ENCODE data around the gene LETM1. TPM values are rescaled to one million over a fixed set of nuclear protein-coding genes. Genes with fewer than 3 reads are reported as not detected.

Gene LETM1
- 10 to 100 TPM; 13.9 to 27.4 (median 21.6) TPM for polyA plus RNA-seq (ENCODE audit: insufficient read depth in 1 of 5, insufficient read length in 5 of 5, low replicate concordance in 1 of 5)
- long read RNA-seq, donor 1, full-length matches to known transcripts = 1 of 1 reads
- long read RNA-seq, donor 1, partial matches to known transcripts = 0 of 1 reads
- long read RNA-seq, donor 1, other reads (novel, unspliced or antisense) = 0 of 1 reads
- long read RNA-seq, donor 2, full-length matches to known transcripts = 4 of 4 reads
- long read RNA-seq, donor 2, partial matches to known transcripts = 0 of 4 reads
- long read RNA-seq, donor 2, other reads (novel, unspliced or antisense) = 0 of 4 reads
- long read RNA-seq, donor 3, full-length matches to known transcripts = 1 of 1 reads
- long read RNA-seq, donor 3, partial matches to known transcripts = 0 of 1 reads
- long read RNA-seq, donor 3, other reads (novel, unspliced or antisense) = 0 of 1 reads
- long read RNA-seq, donor 4, full-length matches to known transcripts = 2 of 2 reads
- long read RNA-seq, donor 4, partial matches to known transcripts = 0 of 2 reads
- long read RNA-seq, donor 4, other reads (novel, unspliced or antisense) = 0 of 2 reads
- long read RNA-seq, donor 5, full-length matches to known transcripts = 2 of 2 reads
- long read RNA-seq, donor 5, partial matches to known transcripts = 0 of 2 reads
- long read RNA-seq, donor 5, other reads (novel, unspliced or antisense) = 0 of 2 reads
- long read RNA-seq, donor 6, full-length matches to known transcripts = 5 of 5 reads
- long read RNA-seq, donor 6, partial matches to known transcripts = 0 of 5 reads
- long read RNA-seq, donor 6, other reads (novel, unspliced or antisense) = 0 of 5 reads
- long read RNA-seq, donor 7, full-length matches to known transcripts = 9 of 26 reads
- long read RNA-seq, donor 7, partial matches to known transcripts = 17 of 26 reads
- long read RNA-seq, donor 7, other reads (novel, unspliced or antisense) = 0 of 26 reads
- long read RNA-seq, donor 8, full-length matches to known transcripts = 2 of 2 reads
- long read RNA-seq, donor 8, partial matches to known transcripts = 0 of 2 reads
- long read RNA-seq, donor 8, other reads (novel, unspliced or antisense) = 0 of 2 reads

DNA sequence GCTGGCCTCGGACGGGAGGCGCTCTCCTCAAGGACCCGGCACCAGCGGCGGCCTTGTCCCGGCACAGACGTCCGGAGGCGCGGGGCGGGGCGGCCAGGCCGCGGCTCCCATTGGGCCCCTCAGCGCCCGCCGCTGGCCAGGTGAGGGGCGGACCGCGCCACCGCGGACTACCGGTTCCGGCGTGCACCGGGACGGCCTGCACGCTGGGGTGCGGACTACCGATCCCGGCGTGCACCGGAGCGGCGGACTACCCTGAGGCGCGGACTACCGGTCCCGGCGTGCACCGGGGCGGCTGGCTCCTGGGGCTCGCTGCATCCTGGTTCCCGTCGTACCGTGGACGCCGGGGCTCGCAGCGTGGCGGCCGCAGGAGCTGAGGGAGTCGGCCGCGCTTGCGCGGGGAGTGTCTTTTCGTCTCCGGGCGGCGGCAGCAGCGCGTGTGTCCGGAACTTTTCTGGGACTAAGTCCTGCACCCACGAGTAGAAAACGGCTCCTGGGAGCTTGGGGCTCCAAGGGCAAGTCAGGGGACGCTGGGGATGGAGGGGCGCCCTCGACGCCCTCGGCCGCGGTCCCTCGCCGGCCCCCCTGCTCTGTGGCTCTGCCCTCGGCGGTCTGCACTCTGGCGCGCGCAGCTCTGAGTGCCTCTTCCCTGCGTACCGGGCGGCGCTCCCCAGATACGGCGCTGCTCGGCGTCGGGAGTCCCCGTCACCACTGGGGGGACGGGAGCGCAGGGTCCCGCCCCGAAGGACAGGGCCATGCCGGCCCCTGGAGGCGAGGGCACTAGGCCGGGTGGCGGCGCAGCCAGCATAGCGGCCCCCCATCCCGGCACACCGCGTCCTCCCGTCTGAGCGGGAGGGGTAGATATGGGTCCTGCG is at the start of gene LETM1:
Gene LETM1 (minus strand): TSS at position 86 of the 872 bp plus-strand sequence. CDS start 206 bp downstream, outside the sequence.
- peak; percentile 91 to 92 for DNase-seq

DNA sequence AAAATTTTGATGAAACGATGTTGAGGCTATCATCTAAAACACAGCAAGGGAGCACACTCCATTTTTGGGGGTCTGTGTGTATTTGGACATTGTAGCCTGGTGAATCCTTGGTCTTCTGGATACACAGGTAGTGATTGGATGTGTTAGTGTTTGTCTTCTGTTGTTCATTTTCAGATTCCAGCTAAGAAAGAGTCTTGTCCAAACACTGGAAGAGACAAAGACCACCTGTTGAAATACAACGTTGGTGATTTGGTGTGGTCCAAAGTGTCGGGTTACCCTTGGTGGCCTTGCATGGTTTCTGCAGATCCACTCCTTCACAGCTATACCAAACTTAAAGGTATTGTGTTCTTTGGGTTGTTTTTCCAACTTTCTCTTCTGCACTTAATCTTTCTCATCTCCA is 48.1 kb upstream of the LETM1 start:
- DNase-seq = no peak

DNA sequence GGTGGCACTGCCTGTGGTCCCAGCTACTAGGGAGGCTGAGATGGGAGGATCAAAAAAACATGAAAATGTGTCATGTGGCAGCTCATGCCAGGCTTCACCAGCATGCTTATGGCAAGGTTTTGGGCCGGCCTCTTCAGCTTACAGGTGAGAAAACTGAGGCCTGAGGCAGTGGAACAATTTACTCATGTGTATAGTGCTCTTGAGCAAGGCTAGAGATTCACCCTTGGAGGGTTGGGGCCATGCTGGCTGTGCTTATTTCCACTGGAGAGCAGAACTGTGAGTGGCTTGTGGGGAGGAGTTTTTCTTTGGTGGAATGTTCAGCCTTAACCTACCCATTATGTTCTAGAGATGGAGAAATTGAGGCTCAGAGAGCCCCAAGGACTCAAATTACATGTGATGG is 47.1 kb upstream of the LETM1 start:
- DNase-seq = no peak

DNA sequence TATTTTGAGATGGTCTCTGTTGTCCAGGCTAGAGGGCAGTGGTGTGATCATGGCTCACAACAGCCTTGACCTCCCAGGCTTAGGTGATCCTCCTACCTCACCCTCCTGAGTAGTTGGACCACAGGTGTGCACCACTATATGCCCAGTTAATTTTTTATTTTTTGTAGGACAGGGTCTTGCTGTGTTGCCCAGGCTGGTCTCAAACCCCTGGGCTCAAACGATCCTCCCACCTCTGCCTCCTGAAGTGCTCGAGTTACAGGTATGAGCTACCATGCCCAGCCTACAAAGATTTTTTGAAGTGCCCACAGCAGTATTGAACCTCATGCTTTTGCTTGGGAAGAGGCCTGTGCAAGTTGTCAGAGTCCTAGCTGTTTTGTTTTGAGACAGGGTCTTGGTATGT is 46.3 kb upstream of the LETM1 start:
- no peak for DNase-seq

DNA sequence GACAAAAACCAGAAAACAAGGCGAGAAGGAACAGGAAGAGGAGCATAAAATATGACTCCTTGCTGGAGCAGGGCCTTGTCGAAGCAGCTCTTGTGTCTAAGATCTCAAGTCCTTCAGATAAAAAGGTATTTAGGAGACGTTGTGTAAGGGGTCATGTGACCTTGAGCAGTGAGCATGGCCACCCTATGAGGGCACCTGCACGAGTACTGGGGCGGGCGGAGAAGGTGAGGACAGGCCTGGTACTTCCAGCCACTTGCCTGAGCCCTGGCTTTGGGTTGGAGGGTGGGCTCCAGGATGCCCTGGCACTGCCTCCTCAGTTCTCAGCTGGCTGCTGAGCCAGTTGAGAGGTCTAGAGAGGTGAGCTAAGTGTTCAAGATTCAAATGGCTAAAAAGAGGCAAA is 45.2 kb upstream of the LETM1 start:
- DNase-seq = peak; percentile 22 to 34

DNA sequence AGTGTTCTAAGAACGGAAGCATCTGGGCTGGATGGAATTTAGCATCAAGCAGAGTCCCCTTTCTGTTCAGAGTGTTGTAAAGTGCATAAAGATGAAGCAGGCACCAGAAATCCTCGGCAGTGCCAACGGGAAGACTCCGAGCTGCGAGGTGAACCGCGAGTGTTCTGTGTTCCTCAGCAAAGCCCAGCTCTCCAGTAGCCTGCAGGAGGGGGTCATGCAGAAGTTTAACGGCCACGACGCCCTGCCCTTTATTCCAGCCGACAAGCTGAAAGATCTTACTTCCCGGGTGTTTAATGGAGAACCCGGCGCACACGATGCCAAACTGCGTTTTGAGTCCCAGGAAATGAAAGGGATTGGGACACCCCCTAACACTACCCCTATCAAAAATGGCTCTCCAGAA is 44.7 kb upstream of the LETM1 start:
- DNase-seq = no peak

DNA sequence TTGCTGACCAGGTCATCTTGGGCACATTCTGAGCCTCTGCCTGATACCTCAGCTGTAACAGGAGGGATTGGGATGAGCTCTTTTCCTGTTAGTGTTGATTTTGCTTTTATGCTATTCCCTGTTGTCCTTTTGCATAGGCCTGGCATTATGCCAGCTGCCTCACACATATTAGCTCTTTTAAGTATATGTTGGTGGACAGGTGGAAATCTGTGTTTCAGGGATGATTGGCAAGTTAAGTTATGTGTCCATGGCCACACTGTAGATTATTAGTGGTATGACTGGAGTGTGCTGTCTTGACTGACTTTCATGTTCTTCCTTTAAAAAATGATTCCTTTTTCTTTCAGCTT is 44.1 kb upstream of the LETM1 start:
- DNase-seq = no peak

DNA sequence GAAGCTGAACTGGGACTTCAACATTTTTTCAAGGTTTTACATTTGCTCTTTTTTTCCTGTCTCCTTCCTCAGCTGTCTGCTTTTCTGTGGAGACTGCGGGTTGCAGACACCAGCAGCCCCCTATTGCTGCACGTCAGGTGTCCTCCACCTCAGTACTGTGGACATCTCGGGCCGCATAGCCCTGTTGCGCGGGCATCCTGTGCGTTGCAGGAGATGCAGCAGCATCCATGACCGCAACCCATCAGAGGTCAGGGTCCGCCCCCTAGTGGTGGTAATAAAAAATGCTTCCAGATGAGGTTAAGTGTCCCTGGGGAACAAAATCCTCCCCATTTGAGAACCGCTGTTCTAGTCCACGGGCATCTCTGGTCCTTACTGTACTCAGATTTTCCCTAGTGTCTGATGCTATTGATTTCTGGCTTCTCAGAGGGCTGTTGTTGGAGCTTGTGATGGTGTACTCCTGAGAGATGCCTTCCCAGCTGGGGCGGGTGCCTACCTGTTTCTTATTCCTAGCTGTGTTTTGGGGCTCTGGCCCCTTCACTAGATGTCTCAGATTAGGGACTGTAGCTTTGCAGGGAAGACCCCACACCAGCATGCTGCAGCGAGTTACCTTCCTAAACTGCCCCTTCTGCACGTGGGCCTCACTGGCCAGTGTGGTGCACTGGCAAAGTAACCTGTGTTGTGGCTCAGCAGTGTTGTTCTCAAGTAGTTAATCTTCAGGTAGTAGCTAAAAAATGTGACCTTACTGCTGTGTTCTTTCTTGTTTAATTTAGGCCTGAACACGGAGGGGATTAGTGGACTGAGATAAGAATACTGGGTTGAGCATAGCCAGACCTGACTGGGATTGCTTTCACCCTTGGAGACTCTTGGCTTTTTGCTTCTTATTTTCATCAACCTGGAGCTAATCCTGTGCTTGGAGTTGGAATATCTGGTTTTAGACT is 43.5 kb upstream of the LETM1 start:
- DNase-seq = peak; percentile 60 to 68

DNA sequence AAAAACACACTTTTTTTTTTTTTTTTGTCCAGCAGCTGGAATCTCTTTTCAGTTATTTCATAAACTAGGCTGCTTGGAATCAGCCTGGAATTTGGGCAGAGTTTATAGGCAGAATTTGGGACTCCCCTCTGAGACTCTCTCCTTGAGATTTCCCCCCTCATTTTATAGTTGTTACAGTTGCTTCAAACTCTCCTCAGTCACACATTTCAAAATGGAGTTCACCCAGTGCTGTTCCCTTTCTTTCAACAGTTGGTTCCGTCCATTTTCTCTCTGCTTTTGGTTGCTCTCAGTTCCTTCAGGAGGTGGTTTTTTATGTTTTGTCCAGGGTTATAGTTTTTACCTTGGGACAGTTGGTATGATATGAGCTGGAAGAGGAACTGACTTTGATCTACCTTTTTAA is 42.7 kb upstream of the LETM1 start:
- DNase-seq = no peak

DNA sequence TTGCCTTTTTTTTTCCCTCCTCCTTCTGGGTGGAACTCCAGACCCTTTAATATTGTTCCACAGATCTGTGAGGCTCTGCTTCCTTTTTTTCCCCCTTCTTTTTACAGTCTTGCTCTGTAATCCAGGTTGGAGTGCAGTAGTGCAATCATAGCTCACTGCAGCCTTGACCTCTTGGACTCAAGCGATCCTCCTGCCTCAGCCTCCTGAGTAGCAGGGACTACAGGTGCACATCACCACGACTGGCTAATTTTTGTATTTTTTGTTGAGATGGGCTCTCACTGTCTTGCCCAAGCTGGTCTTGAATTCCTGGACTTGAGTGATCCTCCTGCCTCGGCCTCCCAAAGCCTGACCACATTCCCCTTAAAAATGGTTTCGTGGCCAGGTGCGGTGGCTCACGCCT is 42.1 kb upstream of the LETM1 start:
- DNase-seq = no peak

DNA sequence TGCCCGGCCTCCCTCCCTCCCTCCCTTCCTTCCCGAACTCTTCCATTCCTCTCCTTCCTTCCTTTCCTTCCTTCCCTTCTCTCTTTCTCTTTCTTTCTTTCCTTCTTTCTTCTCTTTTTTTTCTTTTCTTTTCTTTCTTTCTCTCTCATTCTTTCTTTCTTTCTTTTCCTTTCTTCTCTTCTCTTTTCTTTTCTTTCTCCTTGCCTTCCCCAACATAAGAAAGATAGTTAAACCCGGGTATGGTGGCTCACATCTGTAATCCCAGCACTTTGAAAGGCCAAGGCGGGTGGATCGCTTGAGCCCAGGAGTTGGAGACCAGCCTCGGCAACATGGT is 40.7 kb upstream of the LETM1 start:
- no peak for DNase-seq

DNA sequence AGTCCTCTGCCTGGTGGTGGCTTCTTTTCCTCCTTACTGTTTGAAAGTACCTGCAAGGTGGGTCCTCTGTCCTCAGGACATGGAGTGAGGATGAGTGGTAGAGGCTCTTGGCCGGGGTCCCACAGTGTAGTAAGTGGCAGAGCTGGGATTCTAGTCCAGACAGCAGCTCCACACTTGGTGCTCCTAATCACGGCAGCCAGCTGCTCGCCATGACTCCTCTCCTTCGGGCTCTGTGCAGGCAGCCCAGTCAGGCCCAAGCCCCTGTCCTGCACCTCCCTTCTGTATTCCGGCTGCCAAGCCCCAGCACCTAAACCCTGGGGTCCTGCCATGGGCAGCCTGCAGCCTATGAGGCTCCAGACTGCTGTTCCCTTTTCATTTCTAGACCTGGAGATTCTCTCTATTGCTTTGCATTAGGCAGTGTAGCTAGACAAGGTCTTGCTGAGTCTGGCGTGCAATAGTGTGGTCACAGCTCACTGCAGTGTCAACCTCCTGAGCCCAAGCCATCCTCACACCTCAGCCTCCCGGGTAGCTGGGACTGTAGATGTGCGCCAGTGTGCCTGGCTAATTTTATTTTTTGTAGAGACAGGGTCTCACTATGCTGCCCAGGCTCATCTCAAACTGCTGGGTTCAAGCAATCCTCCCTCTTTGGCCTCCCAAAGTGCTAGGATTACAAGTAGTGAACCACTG is 40.2 kb upstream of the LETM1 start:
- DNase-seq = no peak

DNA sequence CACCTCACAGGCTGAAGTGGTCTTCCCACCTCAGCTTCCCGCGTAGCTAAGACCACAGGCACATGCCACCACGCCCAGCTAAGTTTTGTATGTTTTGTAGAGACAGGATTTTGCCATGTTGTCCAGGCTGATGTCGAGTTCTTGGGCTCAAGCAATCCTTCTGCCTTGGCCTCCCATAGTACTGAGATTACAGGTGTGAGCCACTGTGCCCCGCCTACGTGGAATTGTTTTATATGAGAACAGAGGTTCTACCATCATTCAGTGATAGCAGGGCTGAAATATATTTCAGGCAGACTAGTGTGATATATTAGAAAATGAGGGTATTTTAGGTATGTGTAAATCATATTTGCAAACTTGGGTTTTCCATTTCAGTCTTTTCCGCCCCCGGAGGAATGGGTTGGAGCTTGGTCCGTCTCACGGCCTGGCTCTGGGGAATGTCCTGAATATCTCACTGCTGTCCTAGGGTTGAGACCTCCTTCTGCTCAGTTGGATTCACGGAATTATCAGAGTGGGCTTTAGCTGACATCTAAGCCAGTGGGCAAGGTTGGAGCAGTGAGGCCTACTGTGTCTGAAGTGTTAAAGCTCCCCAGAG is 35.1 kb upstream of the LETM1 start:
- no peak for DNase-seq

DNA sequence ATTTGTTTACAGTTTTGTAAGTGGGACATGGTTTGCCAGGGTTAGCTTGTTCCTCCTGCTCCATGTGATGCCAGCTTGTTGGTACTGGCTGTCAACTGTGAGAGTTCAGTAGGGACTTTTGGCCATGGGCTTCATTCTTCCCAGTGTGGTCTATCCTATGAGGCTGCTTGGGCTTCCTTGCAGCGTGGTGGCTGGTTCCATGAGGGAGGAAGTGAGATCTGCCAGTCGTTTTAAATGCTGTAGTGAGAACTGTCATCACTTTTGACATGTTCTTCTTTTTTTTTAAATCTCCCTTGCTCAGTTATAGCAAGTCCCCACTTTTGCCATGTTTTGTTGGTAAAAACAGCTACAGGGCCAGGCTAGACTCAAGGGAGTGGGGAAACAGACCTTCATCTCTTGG is 31.1 kb upstream of the LETM1 start:
- DNase-seq = no peak

DNA sequence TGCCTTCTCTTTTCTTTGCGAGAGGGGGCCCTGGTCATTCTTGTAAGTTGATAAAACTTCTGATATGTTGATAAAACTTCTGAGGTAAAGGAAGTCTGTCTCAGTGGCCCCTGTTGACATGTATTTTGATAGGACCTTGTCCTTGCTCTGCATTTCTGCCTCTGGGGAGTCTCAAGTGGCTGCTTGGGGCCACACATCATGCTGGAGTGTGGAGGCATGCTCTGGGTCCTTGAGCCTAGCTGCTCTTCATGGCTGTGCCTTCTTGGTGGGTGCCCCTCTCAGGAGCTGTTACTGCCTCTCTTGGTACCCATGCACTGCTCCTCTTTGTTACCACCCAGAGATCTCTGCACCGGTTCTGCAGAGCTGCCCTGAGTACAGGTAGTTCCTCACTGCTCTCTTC is 29.5 kb upstream of the LETM1 start:
- DNase-seq = no peak

DNA sequence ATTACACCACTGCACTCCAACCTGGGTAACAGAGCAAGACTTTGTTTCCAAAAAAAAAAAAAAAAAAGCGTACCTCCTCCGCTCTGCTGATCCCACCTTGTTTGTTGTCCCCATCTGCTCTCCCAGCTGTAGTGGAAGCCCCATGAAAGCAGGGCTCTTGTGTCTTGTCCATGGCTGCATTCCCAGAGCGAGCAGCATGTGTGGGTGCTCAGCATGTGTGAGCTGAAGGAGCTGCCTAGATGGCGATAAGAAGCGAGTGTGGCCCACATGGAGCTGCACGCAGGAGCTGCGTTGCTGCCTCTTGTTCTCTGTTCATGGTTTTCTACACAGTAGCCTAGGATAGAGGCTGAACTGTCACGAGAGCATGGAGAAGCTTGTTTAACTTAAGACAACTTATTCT is 27.6 kb upstream of the LETM1 start:
- DNase-seq = no peak

DNA sequence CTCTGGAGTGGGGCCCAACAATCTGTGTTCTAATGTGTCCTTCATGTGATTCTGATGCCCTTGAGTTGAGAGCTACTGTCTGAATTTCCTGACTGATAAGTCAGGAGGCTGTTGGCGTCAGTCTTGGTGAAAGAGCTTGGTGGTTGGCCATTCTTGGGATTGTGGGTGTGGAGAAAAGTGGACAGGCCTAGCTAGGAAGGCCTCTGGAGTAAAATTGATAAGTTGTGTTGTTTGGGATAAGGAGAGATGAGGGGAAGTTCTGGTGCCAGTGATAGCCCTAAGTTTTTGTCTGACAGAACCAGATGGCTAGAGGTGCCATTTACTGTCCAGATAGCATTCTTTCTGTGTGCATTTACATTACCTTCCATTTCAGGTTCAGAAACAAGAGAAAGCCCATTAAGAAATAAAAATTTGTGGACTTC is 26.9 kb upstream of the LETM1 start:
- no peak for DNase-seq

DNA sequence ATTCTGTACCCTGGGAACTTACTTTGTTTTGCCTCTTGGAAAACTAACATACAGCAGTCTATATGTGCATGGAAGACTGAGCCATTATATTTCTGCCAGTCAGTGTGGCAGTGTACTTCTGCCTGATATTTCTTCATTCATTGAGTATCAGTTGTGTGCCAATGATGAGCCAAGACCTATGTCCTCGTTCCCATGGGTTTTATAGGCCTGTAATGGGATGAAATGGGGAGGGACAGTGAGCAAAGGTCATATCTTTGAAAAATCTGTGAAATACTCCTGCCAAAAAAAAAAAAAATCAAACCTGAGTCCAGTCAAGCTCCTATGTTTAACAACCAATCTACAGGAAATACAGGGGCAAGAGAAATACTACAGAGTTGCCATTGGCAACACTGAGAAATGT is 24.4 kb upstream of the LETM1 start:
- DNase-seq = no peak

DNA sequence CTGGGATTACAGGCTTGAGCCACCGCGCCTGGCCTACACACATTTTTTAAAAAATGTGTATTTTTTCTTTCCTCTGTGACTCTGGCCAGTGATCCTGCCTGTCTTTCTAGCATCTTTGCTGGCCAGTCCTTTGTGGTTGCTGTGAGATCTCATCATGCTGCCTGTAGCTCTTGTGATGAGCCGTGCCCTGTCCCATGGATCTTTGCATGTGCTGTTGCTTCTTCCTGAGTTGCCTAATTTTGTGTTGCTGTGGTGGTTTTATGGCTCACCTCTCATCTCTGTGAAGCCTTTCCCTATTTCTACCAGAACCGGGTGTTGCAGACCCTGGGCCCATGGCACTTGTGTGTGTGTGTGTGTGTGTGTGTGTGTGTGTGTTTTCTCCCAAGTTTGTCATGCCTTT is 23.5 kb upstream of the LETM1 start:
- no peak for DNase-seq

DNA sequence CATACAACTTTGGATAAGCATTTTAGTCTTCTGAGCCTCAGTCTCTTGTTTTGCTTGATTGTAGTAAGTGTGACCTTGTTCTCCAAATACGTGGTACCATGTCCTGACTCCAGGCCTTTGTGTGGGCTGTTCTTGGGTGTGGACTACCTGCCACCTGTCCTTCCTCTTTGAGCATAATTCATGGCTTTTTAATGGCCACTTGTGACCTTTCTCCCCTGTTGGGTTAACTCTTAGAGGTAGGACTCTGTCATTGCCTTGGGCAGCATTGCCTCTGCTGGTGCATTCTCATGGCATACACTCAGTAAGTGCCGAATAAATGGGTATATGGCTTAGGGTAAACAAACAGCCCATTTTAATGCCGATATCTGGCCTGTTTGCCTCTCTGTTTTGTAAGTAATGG is 18.2 kb upstream of the LETM1 start:
- DNase-seq = no peak

Measured in right lung (tissue), 10 donors.